NCI-H1048 (cell line): ENCODE results near the gene IQCH.

Experiments used
- DNase-seq: peaks from one replicate; lab custom pipeline; 2025; lab: John Stamatoyannopoulos, UW

The IQCH gene

DNA sequence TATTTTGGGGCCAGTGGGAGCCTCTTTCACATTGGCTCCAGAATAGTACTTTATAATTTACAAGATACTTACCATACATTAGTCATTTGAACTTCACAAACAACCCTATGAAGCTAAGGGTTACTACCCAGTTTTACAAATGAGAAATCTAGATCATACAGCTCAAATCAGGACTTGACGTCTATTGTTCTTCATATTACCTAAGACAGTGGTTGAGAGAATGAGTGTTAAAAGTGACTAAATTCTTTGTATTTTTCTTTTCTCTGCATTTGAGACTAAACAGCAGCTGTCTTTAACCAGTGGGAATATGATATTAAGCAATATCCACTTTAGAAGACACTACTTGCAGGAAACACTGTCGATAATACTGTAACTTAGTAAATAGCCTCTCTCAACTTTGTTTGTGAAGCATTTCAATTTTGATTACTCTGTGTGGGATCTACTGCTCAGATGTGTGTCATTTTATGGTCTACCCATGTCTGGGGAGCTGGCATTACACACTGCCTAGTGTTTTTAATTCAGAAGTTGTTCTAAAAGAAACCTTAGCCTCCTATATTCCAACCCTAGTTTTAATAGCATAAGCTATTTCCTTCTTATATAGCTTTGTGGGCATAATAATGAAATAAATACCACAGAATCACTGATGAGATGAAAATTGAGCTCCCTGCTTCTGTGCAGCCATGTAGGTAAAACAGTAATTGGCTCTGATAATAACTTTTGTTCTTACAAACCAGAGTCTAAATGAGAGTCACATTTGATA lies 45.9 kb downstream of the IQCH start:
- DNase-seq = no peak

DNA sequence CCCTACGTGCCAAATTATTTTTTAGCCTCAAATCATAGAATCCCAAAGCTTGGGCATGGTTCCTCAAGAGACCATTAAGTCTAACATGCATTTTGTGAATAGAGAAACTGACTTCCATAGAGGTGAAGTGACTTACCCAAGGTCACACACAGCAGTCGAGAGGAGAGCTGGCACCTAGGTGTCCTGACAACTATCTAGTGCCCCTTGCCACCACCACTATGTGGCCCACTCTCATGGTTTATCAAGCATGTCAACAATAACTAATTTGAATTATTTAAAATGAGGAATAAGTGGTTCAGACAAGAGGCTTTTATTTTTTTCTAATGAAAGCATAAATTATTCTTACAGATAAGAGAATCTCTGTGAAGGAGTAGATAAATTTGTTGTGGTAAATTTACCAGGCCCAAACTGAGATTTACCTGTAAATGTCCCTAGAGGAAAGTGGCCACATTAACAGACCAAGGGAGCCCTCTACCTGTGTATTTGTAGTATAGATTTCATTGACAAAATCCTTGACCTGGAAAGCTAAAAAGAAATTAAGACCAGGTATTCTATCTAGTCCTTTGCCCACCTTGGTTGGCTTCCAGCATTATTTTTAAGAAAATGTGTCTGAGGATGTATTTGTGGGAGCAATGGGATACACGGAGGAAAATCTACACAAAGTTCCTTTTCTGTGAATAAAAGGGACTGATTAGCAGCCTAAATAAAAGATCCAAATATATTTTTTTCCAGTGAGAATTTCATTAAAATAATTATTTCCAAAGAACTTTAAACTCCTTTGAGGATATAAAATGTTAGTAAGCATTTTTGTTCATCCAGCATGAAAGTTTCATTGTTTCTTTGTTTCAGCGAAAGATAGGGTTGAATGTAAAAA lies 49.1 kb downstream of the IQCH start:
- no peak for DNase-seq

- no peak for DNase-seq
Measured at GRCh38 chr15:67304778-67305177, 50.2 kb downstream of the IQCH start.

DNA sequence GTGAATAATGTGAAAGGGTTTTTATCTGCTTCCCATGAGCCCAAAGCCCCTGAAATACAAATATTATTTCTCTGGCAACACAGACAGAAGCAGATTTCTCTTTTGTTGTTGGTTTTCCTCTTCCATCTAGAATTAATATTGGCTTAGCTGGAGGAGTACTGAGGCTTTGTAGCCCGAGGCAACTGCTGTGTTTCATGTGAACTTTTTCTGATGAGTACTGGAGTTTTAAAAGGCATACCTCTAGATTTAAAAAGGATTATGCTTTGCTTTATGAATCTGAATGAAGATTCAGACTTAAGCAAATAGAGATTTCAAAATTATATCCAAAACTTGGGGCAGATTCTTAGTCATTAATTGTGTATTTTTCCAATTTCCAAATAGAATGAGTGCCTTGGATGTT lies 50.9 kb downstream of the IQCH start:
- DNase-seq = no peak

GRCh38 chr15:67307156-67307555 lies 52.6 kb downstream of the IQCH start:
- DNase-seq = no peak

GRCh38 chr15:67307889-67308597 lies 53.5 kb downstream of the IQCH start:
- DNase-seq = no peak

GRCh38 chr15:67311731-67312130 lies 57.1 kb downstream of the IQCH start:
- no peak for DNase-seq

DNA sequence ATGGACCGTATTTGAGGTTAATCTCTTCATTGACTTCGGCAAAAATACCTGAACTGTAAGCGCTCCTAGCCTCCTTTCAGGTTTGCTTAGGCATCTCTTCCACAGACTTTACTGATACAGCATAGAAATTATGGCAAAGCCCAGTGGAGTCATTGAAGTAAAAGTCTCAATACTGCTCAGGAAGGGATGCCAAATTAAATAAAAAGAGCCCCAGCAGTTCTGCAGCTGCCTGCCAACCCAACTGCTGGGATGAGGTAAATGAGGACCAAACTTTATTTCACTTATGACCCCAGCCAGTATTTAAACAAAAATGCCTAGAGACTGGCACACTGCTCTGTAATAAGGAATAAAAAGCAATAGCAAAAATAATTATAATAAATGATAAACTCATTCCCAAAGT lies 65.4 kb downstream of the IQCH start:
- DNase-seq = no peak

DNA sequence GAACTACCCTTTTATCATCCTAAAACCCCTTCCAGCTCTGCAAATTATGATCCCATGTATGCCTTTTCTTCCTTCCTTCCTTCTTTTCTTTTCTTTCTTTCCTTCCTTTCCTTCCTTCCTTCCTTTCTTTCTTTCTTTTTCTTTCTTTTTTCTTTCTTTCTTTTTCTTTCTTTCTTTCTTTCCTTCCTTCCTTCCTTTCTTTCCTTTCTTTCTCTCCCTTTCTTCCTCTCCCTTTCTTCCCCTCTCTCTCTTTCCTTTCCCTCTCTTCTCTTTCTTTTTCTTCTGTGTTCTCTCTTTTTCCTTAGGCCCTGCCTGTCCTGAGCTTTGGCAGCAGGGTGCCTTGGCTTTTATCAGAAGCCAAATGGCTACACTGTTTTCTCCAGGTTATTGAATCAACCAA lies 66.8 kb downstream of the IQCH start:
- DNase-seq = no peak

- no peak for DNase-seq
Measured at GRCh38 chr15:67322481-67322880, 67.9 kb downstream of the IQCH start.

GRCh38 chr15:67327312-67327711 lies 72.7 kb downstream of the IQCH start:
- DNase-seq = no peak

DNA sequence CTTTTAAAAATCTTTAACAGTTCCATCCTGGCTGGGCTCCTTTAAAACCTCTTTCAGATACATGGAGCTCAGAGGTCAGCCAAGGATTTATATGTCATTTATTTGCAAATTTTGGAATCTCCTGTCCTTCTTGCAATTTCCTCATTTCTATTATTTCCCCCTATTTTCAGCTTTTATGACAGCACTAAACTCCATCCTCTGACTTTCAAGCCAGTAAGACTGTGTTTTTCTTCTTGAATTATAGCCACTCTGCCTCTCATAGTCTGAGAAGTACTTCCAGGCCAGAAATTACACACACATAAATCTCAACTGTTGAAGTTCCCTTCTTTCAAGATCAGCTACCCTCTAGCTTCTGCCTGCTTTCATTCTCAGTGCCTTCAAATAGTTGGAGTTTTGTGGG lies 73.2 kb downstream of the IQCH start:
- no peak for DNase-seq

- no peak for DNase-seq
Measured at GRCh38 chr15:67329984-67330733, 75.6 kb downstream of the IQCH start.

DNA sequence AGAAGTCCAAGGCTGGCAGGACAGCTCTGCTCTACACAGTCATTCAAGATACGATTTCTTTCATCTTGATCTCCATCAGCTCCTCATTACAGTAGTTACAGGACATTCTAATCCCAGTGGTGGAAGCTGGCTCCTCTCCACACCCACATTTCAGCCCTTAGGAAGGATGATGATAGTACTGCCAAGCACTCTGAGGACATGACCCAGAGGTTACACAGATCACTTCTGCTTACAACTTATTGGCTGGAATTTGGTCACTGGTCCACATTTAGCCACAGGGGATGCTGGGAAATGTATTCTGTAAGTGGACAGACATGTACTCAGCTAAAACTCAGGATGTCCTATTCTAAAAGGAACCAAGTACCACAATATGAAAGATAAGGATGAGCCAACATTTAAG lies 77.1 kb downstream of the IQCH start:
- DNase-seq = no peak

DNA sequence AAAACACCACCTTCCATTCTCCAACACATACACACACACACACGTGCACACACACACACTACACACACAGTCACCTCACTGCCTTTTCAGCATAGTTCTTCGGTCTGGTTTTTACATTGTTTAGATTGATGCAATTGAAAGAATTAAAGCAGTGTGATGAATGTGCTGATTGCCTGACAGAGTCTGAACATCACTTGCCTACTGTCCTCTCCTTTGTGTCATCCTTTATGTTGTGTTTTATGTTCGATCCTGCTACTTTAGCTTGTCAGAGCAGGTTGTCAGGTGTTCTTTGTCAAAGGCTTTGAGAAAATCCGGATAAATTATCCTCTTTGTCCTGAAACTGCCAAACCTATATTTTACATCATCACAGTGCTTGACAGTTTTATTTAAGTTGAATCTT lies 80.4 kb downstream of the IQCH start:
- DNase-seq = no peak

- no peak for DNase-seq
Measured at GRCh38 chr15:67335534-67336222, 81.1 kb downstream of the IQCH start.

- DNase-seq = no peak
Measured at GRCh38 chr15:67340630-67341029, 86.0 kb downstream of the IQCH start.

DNA sequence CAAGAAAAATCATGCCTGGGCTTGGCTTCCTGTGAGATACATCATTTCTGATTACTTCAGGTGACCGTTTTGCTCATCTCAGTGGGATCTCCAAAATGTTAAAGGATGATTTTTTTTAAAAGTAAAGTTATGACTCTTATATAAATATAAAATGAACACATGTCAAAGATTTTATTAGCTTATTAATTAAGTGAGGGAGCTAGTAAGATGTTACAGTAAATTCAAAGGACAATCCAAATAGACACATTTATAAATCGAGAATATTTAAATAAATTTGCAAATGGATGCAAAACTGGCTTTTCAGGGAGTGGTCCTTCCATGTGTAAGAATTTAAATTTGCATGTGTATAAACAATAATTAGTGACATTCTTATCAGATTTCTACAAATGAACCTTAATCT lies 87.0 kb downstream of the IQCH start:
- no peak for DNase-seq

DNA sequence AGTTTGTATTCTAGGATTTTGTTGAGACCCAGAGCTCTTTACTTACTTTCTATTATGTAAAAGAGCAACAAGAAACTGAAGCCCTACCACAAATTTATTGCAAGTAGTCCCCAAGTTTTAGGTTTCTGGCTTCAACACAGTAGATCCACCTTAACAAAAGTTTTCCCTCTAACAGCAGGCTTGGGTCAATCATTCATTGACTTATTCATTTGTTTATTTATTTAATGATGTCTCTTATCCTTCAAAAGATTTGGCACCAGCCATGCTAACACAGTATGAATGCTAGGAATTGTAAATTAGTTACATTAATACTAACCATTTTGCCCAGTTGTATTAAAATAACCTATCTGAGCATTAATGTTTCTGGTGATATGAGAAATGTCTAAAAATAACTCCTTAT lies 88.6 kb downstream of the IQCH start:
- no peak for DNase-seq

- DNase-seq = no peak
Measured at GRCh38 chr15:67349634-67350033, 95.0 kb downstream of the IQCH start.

DNA sequence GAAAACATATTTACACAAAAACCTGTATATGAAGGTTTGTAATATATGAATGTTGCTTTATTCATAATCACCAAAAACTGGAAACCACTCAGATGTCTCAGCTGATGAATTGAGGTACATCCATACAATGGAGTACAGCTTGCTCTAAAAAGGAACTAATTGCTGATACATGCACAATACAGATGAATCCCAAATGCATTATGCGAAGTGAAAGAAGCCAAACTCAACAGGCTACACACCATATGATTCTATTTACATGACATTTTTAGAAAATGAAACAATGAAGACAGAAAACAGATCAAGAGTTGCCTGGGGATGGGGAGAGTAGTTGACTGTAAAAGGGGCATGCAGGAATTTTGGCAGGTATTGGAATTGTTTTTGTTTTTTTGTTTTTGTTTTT lies 95.5 kb downstream of the IQCH start:
- no peak for DNase-seq
